SKM-1 (cell line): ENCODE measurements around the gene CPSF4L.
A peak's percentile ranks its signal among the peaks of the same experiment; 100 is the strongest.
"Not testable (repeated sequence)": the region's sequence is repeated elsewhere in the genome, so short reads cannot be mapped to it uniquely, and the experiment has no call there.

Experiments used
- DNase-seq: peaks from one replicate; lab custom pipeline; 2025; ENCODE audit not compliant: unreplicated experiment; lab: John Stamatoyannopoulos, UW

CPSF4L gene, protein sequence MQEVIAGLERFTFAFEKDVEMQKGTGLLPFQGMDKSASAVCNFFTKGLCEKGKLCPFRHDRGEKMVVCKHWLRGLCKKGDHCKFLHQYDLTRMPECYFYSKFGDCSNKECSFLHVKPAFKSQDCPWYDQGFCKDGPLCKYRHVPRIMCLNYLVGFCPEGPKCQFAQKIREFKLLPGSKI

GRCh38 chr17:73261617-73261951, at the start of gene CPSF4L:
Gene CPSF4L, minus strand, starts transcription at chr17:73261880. Its CDS starts 62 bp downstream, at chr17:73261818.
- peak; percentile 62 for DNase-seq

- no peak for DNase-seq
These were observed 49.7 kb upstream of the CPSF4L start for GRCh38 chr17:73311428-73311780.

DNA sequence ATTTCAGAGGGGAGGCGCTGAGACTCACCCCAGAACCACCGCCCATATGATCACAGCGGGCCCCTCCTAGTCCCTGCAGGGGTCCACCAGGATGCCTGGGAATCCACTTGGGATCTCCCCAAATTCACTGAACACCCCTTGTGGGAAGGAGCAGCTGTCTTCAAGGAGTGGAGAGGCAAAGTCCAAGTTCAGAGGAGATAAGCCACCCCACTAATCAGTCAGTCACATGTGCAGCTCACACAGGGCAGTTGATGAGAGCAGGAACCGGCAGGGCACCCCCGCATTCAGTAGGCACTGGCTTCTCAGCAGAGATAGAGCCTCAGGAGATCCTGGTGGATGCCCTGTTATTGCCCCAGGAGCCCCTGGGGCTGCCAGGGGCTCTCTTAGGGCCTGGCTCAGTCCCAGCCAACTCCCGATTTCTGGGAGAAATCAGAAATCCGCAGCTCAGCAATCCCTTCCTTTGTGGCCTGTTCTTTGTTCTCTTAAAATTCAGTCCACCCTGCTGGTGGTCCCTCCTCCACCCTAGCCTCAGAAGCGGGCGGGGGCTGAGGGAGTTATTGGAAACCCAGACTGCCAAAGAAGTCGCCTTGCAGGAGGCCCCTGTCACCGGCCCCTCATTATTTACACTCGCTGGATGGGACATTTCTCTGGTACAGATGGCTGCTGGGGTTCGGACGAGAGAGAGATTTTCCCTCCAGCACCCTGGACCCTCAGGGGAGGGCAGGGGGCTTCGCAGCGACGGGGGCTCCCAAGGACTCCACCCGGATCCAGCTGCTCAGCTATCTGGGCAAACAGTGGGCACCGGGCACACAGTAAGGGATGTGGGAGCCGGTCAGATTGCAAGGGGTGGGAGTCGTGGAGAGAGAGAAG, 48.3 kb upstream of the CPSF4L start:
- DNase-seq: no peak

GRCh38 chr17:73308959-73309358, 47.3 kb upstream of the CPSF4L start:
- DNase-seq: not testable (repeated sequence)

DNA sequence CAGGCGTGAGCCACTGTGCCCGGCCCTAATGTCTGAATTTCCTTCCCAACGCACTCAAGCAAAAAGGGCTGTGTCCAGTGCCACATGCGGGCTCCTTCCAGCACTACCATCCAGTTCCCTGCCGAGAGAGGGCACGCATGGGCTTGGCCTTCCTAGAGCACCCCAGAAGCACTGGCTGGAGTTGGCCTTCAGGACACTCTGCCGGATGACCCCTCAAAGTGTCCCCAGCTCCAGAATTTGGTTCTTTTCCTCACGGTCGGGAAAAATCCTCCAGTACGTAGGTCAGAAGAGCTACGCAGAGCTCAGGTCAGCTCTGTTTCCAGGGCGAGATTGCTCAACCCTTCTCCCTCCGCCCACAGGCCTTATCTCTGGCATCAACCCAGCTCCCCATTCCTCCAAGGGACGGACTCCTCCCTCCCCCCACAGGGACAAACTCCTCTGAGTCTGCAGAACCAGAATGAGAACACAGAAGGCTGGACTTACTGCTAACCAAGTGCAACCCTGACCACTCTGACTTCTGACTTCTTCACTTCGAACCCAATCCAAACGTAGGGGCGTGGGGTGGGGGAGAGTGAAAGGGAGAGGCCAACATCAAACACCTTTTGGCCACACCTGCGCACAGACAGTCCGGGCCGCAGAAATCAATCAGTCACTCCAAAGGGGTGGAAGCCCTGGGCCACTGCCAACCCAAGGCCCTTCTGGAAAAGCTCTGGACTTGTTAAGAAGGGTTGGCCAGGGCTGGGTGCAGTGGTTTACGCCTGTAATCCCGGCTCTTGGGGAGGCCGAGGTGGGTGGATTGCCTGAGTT, 46.5 kb upstream of the CPSF4L start:
- peak; percentile 18 for DNase-seq

DNA sequence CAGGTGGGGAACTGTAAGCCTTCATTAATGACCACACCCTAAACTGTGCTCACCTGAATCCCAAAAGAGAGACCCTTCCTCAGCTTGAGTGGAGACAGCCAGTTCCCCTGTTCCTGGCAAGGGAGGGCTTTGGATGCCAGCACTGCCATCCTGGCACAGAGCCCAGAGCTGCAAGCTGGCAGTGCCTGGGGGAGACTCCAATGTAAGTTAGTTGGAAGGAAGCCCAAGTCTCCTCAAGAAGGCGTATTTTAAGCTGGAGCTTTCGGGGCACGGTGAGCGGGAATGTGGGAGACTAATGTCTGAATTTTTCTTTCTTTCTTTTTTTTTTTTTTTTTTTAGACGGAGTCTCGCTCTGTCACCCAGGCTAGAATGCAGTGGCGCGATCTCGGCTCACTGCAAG, 45.5 kb upstream of the CPSF4L start:
- no peak for DNase-seq

DNA sequence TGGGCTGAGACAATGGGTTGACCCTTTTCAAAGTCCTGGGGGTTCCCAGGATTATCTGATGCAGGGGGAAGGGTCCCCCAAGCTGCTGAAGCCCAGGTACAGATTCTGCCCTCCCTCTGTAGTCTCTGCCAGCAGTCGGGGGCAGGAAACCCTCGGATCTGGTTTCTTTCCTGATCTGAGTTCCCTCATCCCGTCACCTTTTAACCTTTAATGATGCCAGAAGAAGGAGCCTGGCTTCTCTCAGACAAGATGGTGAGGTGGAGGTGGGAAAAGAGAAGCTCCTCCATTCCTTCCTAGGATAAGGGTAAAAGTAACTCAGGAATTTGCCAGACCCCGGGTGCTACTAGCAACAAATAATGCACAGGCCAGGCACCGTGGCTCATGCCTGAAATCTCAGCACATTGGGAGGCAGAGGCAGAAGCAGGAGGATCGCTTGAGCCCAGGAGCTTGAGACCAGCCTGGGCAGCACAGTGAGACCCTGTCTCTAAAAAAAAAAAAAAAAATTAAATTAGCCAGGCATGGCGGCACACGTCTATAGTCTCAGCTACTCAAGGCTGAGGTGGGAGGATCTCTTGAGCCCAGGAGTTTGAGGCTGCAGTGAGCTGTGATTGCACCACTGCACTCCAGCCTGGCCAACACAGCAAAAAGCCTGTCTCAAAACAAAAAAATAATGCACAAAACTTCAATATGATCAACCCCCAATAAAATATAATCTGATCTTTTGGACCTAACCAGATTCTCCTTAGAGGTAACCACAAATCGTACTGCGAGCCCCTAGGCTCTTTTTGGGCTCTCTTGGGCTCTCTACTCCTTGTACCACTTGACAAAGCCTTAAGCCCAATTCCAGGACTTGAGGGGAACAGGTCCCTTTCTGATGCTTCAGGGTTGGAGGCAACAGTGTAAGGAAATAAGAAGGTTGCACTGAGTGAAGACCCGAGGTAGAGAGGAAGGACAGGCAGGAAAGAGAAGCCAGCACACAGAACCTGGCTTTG, 44.5 kb upstream of the CPSF4L start:
- no peak for DNase-seq

- DNase-seq: no peak
These were observed 43.5 kb upstream of the CPSF4L start for GRCh38 chr17:73304971-73305812.

- DNase-seq: no peak
These were observed 42.8 kb upstream of the CPSF4L start for GRCh38 chr17:73304438-73304837.

- no peak for DNase-seq
These were observed 40.5 kb upstream of the CPSF4L start for GRCh38 chr17:73302189-73302588.

DNA sequence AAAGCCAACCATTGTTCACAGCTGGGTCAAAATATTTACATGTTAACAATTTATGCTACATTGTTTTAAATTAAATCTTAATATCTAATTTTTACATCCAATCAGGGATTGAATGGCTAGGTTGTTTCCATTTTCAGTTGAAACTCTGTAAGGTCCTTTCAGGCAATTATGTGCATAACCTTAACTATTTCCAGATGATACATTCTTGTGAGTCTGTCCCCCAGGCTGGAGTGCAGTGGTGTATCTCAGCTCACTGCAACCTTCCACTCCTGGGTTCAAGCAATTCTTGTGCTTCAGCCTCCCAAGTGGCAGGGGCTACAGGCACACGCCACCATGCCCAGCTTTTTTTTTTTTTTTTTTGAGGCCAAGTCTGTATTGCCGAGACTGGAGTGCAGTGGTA, 39.7 kb upstream of the CPSF4L start:
- DNase-seq: no peak

GRCh38 chr17:73300392-73300791, 38.7 kb upstream of the CPSF4L start:
- no peak for DNase-seq

DNA sequence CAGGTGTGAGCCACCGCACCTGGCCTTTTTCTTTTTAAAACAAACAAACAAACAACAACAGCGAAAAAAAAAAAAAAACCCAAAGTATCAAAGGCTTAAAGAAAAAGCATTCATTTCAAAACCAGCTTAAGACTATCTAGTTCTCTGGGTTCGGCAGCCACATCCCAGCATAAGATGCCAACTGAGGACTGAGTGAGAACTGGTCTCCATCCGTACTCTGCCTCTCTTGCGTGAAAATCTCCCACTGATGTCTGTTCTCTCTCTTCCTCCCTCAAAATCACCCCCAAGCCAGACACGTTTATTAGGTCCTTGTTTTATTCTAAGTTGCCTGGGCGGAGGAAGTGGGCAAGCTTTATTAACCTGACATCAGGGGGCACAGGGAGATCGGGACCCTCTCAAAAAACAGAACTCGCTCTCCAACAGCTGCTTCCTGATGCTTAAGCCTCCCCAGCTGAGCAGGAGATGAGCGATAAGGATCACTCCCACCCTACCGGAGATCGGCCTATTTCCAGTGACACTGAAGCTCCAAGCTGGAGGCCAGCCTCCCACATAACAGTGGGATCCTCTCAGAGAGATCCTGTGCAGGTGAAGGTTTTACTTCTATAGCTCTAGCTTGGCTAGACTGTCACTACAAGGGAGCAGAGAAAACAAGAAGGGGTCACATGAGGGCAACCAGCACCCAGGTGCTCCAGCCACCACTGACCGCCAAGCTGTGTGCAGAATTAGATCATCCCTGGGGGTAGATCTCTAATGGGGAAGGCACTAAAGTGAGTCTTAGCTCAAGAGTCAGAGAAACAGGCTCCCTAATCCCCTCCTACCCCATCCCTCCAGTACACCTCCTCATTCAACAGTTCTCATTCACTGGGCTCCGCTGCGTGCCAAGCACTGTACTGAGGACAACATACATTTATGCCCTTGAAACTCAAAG, 36.5 kb upstream of the CPSF4L start:
- DNase-seq: no peak

- DNase-seq: no peak
These were observed 31.8 kb upstream of the CPSF4L start for GRCh38 chr17:73293480-73293911.

DNA sequence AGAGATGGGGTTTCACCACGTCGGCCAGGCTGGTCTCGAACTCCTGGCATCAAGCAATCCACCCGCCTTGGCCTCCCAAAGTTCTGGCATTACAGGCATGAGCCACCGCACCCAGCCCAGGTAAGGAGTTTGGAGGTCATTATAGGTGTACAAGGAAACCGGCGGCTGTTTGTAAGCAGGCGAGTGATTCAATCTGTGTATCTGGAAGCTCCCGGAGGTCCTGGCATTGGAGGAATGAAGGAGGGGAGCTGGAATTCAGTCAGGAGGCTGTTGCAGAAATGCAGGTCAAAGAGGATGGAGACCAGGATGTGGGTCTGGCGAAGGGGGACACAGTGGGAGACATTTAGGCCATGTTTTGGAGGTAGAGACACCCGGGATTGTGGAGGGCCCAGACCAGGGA, 31.4 kb upstream of the CPSF4L start:
- no peak for DNase-seq

- no peak for DNase-seq
These were observed 30.4 kb upstream of the CPSF4L start for GRCh38 chr17:73292031-73292531.

- DNase-seq: peak; percentile 84
These were observed 29.7 kb upstream of the CPSF4L start for GRCh38 chr17:73291260-73291801.
